ENCODE data around the gene SLC13A3. TPM values are rescaled to one million over a fixed set of nuclear protein-coding genes. Genes with fewer than 3 reads are reported as not detected.

SLC13A3 gene
- total RNA-seq, 1 experiment from 2014 or later = 9.1 TPM

DNA sequence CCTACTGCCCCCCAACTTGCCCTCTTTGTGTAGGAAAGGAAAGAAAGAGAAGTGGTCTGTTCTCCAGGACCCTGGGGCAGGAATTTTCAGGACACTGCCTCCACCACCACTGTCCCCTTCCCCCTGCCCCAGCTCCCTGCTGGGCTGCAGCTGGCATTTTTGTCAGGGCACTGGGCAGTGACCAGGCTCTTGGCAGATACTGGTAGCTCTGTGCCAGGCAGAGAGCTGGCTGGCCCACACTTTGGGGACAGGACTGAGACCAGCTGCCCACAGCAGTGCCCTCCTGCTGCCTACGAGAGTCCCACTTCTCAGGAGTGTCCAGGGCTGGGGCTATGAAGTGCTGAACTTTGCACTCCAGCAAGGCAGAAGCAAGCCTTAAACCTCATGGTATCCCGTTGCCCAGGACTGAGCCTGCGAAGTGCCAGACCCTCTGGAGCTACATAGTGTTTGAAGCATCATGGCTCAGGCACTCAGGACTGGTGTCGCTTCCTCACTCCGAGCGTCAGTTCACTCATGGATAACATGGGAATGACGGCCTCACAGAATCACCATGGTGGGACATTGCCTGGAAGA is 19.3 kb downstream of the SLC13A3 start:
- intact Hi-C loops (cut with micrococcal nuclease; ENCODE audit: unreplicated experiment) = no loop called here
- H3K9me3 ChIP-seq (ENCODE audit: insufficient read depth, low read depth) = 0 out of 2 replicates have a peak, but pooled peaks cover 10% of the 10 kb centered on the region
- H3K4me1 ChIP-seq (replicated peaks; ENCODE audit: insufficient read depth) = peaks cover 25% of the 10 kb centered on the region
- no peaks in the 10 kb centered on the region for H3K9me2 ChIP-seq (ENCODE audit: insufficient read depth)
- H3K4me3 ChIP-seq = no peak overlapping the region
- CTCF ChIA-PET = no interaction called here
- TF ChIP-seq CTCF (conservative IDR thresholded peaks at IDR 0.05) (no peak), EZH2 (IDR thresholded peaks at IDR 0.05; ENCODE audit: low read depth) (no peak)
- H3K4me2 ChIP-seq = no peak overlapping the region
- no peaks in the 10 kb centered on the region for H4K20me1 ChIP-seq (ENCODE audit: insufficient read depth)
- H2AFZ ChIP-seq = no peak overlapping the region
- DNase-seq = no peak
- no TSS peak for BruUV-seq (replicated peaks)
- no peak overlapping the region for H3K27ac ChIP-seq
- H3F3A ChIP-seq (ENCODE audit: insufficient read depth, low read depth) = no peaks in the 10 kb centered on the region
- H3K27me3 ChIP-seq (ENCODE audit: insufficient read depth, low read depth) = no peaks in the 10 kb centered on the region
- no peaks in the 10 kb centered on the region for H3K79me2 ChIP-seq (ENCODE audit: low read depth)
- POLR2A ChIA-PET (ENCODE audit: unreplicated experiment) = no interaction called here
- H3K36me3 ChIP-seq (ENCODE audit: low read depth) = no peaks in the 10 kb centered on the region

- Histone ChIP-seq H3K27ac (no peak overlapping the region), H3K9me3 (ENCODE audit: insufficient read depth, low read depth) (0 out of 2 replicates have a peak, but pooled peaks cover 10% of the 10 kb centered on the region), H3K9me2 (ENCODE audit: insufficient read depth) (no peaks in the 10 kb centered on the region), H3K27me3 (ENCODE audit: insufficient read depth, low read depth) (no peaks in the 10 kb centered on the region), H2AFZ (no peak overlapping the region), H3K4me1 (replicated peaks; ENCODE audit: insufficient read depth) (peaks cover 23% of the 10 kb centered on the region), H3K4me2 (0 out of 2 replicates have a peak overlapping the region, but pooled peaks have one; percentile 5), H4K20me1 (ENCODE audit: insufficient read depth) (no peaks in the 10 kb centered on the region), H3K4me3 (no peak overlapping the region), H3K79me2 (ENCODE audit: low read depth) (no peaks in the 10 kb centered on the region), H3K36me3 (ENCODE audit: low read depth) (no peaks in the 10 kb centered on the region), H3F3A (ENCODE audit: insufficient read depth, low read depth) (no peaks in the 10 kb centered on the region)
- TF ChIP-seq EZH2 (IDR thresholded peaks at IDR 0.05; ENCODE audit: low read depth) = no peak
- TF ChIP-seq CTCF (conservative IDR thresholded peaks at IDR 0.05) = no peak
- peak; percentile 39 to 84 for DNase-seq
- POLR2A ChIA-PET (ENCODE audit: unreplicated experiment) = no interaction called here
- BruUV-seq (replicated peaks) = no TSS peak
- intact Hi-C loops (cut with micrococcal nuclease; ENCODE audit: unreplicated experiment) = no loop called here
- CTCF ChIA-PET = no interaction called here
Observed at GRCh38 chr20:46631212-46631869, 19.9 kb downstream of the SLC13A3 start.

- ChIA-PET CTCF (interaction anchor here (0.6 kb wide), 1 partner anchor 62 kb away, joined by 6 read pairs; no protein-coding TSS in a partner anchor), POLR2A (ENCODE audit: unreplicated experiment) (no interaction called here)
- no peaks in the 10 kb centered on the region for H3F3A ChIP-seq (ENCODE audit: insufficient read depth, low read depth)
- no peaks in the 10 kb centered on the region for H3K79me2 ChIP-seq (ENCODE audit: low read depth)
- no peaks in the 10 kb centered on the region for H3K36me3 ChIP-seq (ENCODE audit: low read depth)
- DNase-seq = no peak
- no TSS peak for BruUV-seq (replicated peaks)
- no peak overlapping the region for H3K4me2 ChIP-seq
- TF ChIP-seq EZH2 (IDR thresholded peaks at IDR 0.05; ENCODE audit: low read depth) (no peak), CTCF (conservative IDR thresholded peaks at IDR 0.05) (no peak)
- no peak overlapping the region for H3K4me3 ChIP-seq
- intact Hi-C loops (cut with micrococcal nuclease; ENCODE audit: unreplicated experiment) = no loop called here
- H3K9me2 ChIP-seq (ENCODE audit: insufficient read depth) = no peaks in the 10 kb centered on the region
- no peak overlapping the region for H3K27ac ChIP-seq
- H3K27me3 ChIP-seq (ENCODE audit: insufficient read depth, low read depth) = no peaks in the 10 kb centered on the region
- no peak overlapping the region for H2AFZ ChIP-seq
- H4K20me1 ChIP-seq (ENCODE audit: insufficient read depth) = no peaks in the 10 kb centered on the region
- 0 out of 2 replicates have a peak, but pooled peaks cover 10% of the 10 kb centered on the region for H3K9me3 ChIP-seq (ENCODE audit: insufficient read depth, low read depth)
- peaks cover 13% of the 10 kb centered on the region for H3K4me1 ChIP-seq (replicated peaks; ENCODE audit: insufficient read depth)
Observed at GRCh38 chr20:46630306-46630705, 21.0 kb downstream of the SLC13A3 start.

Measured in PC-9 (cell line).